HCT116 (cell line): Measurements from ENCODE around the gene FOXL2. TPM values are rescaled to one million over a fixed set of nuclear protein-coding genes. Genes with fewer than 3 reads are reported as not detected.

ENCODE experiments used
- ATAC-seq: fragments of 200-7000 bp; cut with Tn5 transposase; 2 replicates; pipeline ENCODE4 v1.9.1; 2020; ENCODE audit warnings: mild to moderate bottlenecking, moderate library complexity
- BruUV-seq: library from RNA; stranded (reverse); fragments of 400-500 nt; replicated peaks from 2 replicates; lab custom pipeline; 2021; lab: Mats Ljungman, UMichigan
- CTCF ChIA-PET: fragments of 300-600 bp; sonication (Branson Sonifier 250); formaldehyde crosslinking; loops from one replicate; lab custom pipeline; 2021; ENCODE audit warnings: antibody characterized with exemption; lab: Charles Lee
- POLR2A ChIA-PET: fragments of 300-600, 350-600 bp; sonication (Branson Sonifier 250); formaldehyde crosslinking; loops from one replicate; lab custom pipeline; 2021; ENCODE audit warnings: antibody characterized with exemption; lab: Charles Lee
- RAD21 ChIA-PET, 2 experiments: fragments of 300-600 bp; sonication (Branson Sonifier 250); formaldehyde crosslinking; loops; one replicate each; lab custom pipeline; 2023; ENCODE audit warnings: low total read pairs in 2 of 2; ENCODE audit not compliant: uncharacterized antibody in 2 of 2, unreplicated experiment in 2 of 2, low non-redundant PET in 1 of 2; lab: Charles Lee
- DNase-seq: peaks from one replicate; pipeline ENCODE4 v3.0.0-alpha.2; 2010; ENCODE audit warnings: low read depth, low spot score
- H2AFZ ChIP-seq: fragments of 200-600 bp; shearing (Covaris generic), sonication (generic); 2 replicates; pipeline ENCODE4 v1.6.1; 2017; ENCODE audit warnings: low read depth, mixed run types, mixed read lengths, antibody characterized with exemption, low read length; ENCODE audit not compliant: poor library complexity, severe bottlenecking
- H3K27ac ChIP-seq: 2 replicates; pipeline ENCODE4 v1.5.1; 2012; ENCODE audit warnings: low read depth, low read length
- H3K27me3 ChIP-seq: fragments of 200-600 bp; sonication (generic); 2 replicates; pipeline ENCODE4 v1.6.1; 2016; ENCODE audit warnings: mixed run types, low read length, mixed read lengths; ENCODE audit not compliant: insufficient read depth
- H3K36me3 ChIP-seq, 2 experiments: fragments of 200-500 bp in 1 of 2; fragments of 200-600 bp in 1 of 2; sonication (Bioruptor generic) in 1 of 2; sonication (generic) in 1 of 2; 2 replicates each; pipeline versions ENCODE4 v1.5.1 to v1.6.1; 2014 to 2016; ENCODE audit warnings: low read length in 2 of 2, inconsistent platforms in 1 of 2, mixed read lengths in 1 of 2, mixed run types in 1 of 2; ENCODE audit not compliant: insufficient read depth in 2 of 2, control insufficient read depth in 1 of 2
- H3K4me1 ChIP-seq, 2 experiments: fragments of 200-600 bp in 1 of 2; sonication (generic) in 1 of 2; 2 replicates each; pipeline versions ENCODE4 v1.5.1 to v1.6.1; 2012 to 2017; ENCODE audit warnings: low read length in 2 of 2, inconsistent platforms in 1 of 2, mild to moderate bottlenecking in 1 of 2, mixed read lengths in 1 of 2, mixed run types in 1 of 2, moderate library complexity in 1 of 2; ENCODE audit not compliant: insufficient read depth in 2 of 2, control insufficient read depth in 1 of 2
- H3K4me2 ChIP-seq: fragments of 200-600 bp; sonication (generic); 2 replicates; pipeline ENCODE4 v1.6.1; 2017; ENCODE audit warnings: mixed run types, low read length, mixed read lengths
- H3K4me3 ChIP-seq, 2 experiments: fragments of 200-600 bp in 1 of 2; sonication (generic) in 1 of 2; replicated peaks in 1 of 2; 2 replicates each; pipeline ENCODE4 v1.5.1; 2011 to 2016; ENCODE audit warnings: low read length in 2 of 2, control low read depth in 1 of 2, low read depth in 1 of 2, mild to moderate bottlenecking in 1 of 2, mixed read lengths in 1 of 2, mixed run types in 1 of 2
- H3K79me2 ChIP-seq: fragments of 200-600 bp; sonication (generic); 2 replicates; pipeline ENCODE4 v1.6.1; 2017; ENCODE audit warnings: mild to moderate bottlenecking, mixed run types, low read length, moderate library complexity, mixed read lengths; ENCODE audit not compliant: insufficient read depth
- H3K9ac ChIP-seq: fragments of 200-600 bp; sonication (generic); 2 replicates; pipeline ENCODE4 v1.6.1; 2016; ENCODE audit warnings: low read length, mixed read lengths
- H3K9me2 ChIP-seq: fragments of 200-600 bp; sonication (generic), shearing (Covaris generic); 2 replicates; pipeline ENCODE4 v1.6.1; 2017; ENCODE audit warnings: mixed run types, mild to moderate bottlenecking, moderate library complexity; ENCODE audit not compliant: insufficient read depth
- H3K9me3 ChIP-seq, 2 experiments: fragments of 200-500 bp in 1 of 2; fragments of 200-600 bp in 1 of 2; sonication (Bioruptor generic) in 1 of 2; sonication (generic) in 1 of 2; 2 replicates each; pipeline ENCODE4 v1.6.1; 2014 to 2017; ENCODE audit warnings: low read length in 2 of 2, mixed read lengths in 2 of 2, inconsistent platforms in 1 of 2, low read depth in 1 of 2, mild to moderate bottlenecking in 1 of 2, mixed run types in 1 of 2, moderate library complexity in 1 of 2; ENCODE audit not compliant: control insufficient read depth in 1 of 2, insufficient read depth in 1 of 2
- H4K20me1 ChIP-seq: fragments of 200-600 bp; sonication (generic), shearing (Covaris generic); 2 replicates; pipeline ENCODE4 v1.6.1; 2017; ENCODE audit warnings: mixed run types, mild to moderate bottlenecking, moderate library complexity; ENCODE audit not compliant: insufficient read depth
- CBX3 ChIP-seq: IDR thresholded peaks from 2 replicates; pipeline ENCODE4 v1.6.1; 2012; ENCODE audit warnings: low read depth
- CEBPB ChIP-seq: IDR thresholded peaks from 2 replicates; pipeline ENCODE4 v1.6.1; 2012; ENCODE audit warnings: low read depth
- ELF1 ChIP-seq: IDR thresholded peaks from 2 replicates; pipeline ENCODE4 v1.6.1; 2012; ENCODE audit warnings: low read depth, borderline replicate concordance
- EZH2phosphoT487 ChIP-seq: fragments of 200-600 bp; IDR thresholded peaks from 2 replicates; pipeline ENCODE4 v1.6.1; 2018; ENCODE audit warnings: antibody characterized with exemption, borderline replicate concordance
- JUND ChIP-seq: IDR thresholded peaks from 2 replicates; pipeline ENCODE4 v1.6.1; 2012
- MAX ChIP-seq: IDR thresholded peaks from 2 replicates; pipeline ENCODE4 v1.6.1; 2012
- POLR2A ChIP-seq: IDR thresholded peaks from 2 replicates; pipeline ENCODE4 v1.7.0; 2011; ENCODE audit warnings: borderline replicate concordance; ENCODE audit not compliant: insufficient read depth, insufficient read length; ENCODE audit errors: extremely low read depth
- RAD21 ChIP-seq: IDR thresholded peaks from 2 replicates; pipeline ENCODE4 v1.6.1; 2012; ENCODE audit warnings: low read depth, mild to moderate bottlenecking
- SIN3A ChIP-seq: IDR thresholded peaks from 2 replicates; pipeline ENCODE4 v1.6.1; 2012; ENCODE audit warnings: low read depth
- SP1 ChIP-seq: IDR thresholded peaks from 2 replicates; pipeline ENCODE4 v1.6.1; 2012; ENCODE audit warnings: low read depth
- SRF ChIP-seq: IDR thresholded peaks from 2 replicates; pipeline ENCODE4 v1.6.1; 2012; ENCODE audit warnings: low read depth
- TCF7L2 ChIP-seq: IDR thresholded peaks from 2 replicates; pipeline ENCODE4 v1.7.0; 2011; ENCODE audit warnings: borderline replicate concordance, inconsistent platforms; ENCODE audit not compliant: insufficient read depth, insufficient read length; ENCODE audit errors: extremely low read depth
- ZFX ChIP-seq: fragments of 450-650 bp; IDR thresholded peaks from 2 replicates; pipeline ENCODE4 v1.6.1; 2017
- ZNF274 ChIP-seq: fragments of 200-500 bp; sonication (Bioruptor generic); IDR thresholded peaks from 2 replicates; pipeline ENCODE4 v1.6.1; 2014; ENCODE audit warnings: mild to moderate bottlenecking, low read depth, low read length, inconsistent platforms
- intact Hi-C: fragments of 100-400 bp; cut with micrococcal nuclease; formaldehyde crosslinking; loops from 2 replicates; pipeline ENCODE4 v1.10.0; 2022
- total RNA-seq: library from RNA; stranded (reverse); gene quantifications from one replicate; pipeline ENCODE4 v1.2.1, GENCODE V29; 2021; ENCODE audit not compliant: unreplicated experiment
- TF ChIP-seq, protein P1 (sequence below), 3 experiments: fragments of 200-600 bp in 1 of 3; sonication (generic) in 1 of 3; IDR thresholded peaks in 2 of 3; conservative IDR thresholded peaks in 1 of 3; 2 replicates each; pipeline ENCODE4 v1.5.1; 2012 to 2017; ENCODE audit warnings: low read depth in 2 of 3, low read length in 2 of 3, antibody characterized with exemption in 1 of 3, borderline replicate concordance in 1 of 3, control low read depth in 1 of 3, mild to moderate bottlenecking in 1 of 3, mixed read lengths in 1 of 3, mixed run types in 1 of 3, moderate library complexity in 1 of 3; ENCODE audit not compliant: insufficient read depth in 1 of 3

FOXL2 gene
- total RNA-seq, 1 experiment from 2014 or later, result not detected

GRCh38 chr3:138933068-138933668, 13.8 kb downstream of the FOXL2 start:
- no peak overlapping the region for H3K27ac ChIP-seq
- DNase-seq (no peak), ATAC-seq (no peak)
- H3K27me3 ChIP-seq, result no peaks in the 10 kb centered on the region
- ChIA-PET POLR2A (interaction anchor here (1.5 to 2.4 kb wide), 2 partner anchors 9 to 339 kb away, joined by 3 to 7 read pairs; partner anchors contain the start of gene CEP70), RAD21 (no interaction called here), CTCF (interaction anchor here (1.0 to 5.7 kb wide), 5 partner anchors 11 to 234 kb away, joined by 3 to 82 read pairs (median 15); no protein-coding TSS in a partner anchor)
- no peaks in the 10 kb centered on the region for H3K36me3 ChIP-seq
- H3K9me3 ChIP-seq, result no peaks in the 10 kb centered on the region
- no peak overlapping the region for H3K9ac ChIP-seq
- no peaks in the 10 kb centered on the region for H3K79me2 ChIP-seq
- no peaks in the 10 kb centered on the region for H4K20me1 ChIP-seq
- no peak overlapping the region for H3K4me3 ChIP-seq
- intact Hi-C loops, result no loop called here
- no peaks in the 10 kb centered on the region for H3K9me2 ChIP-seq
- H2AFZ ChIP-seq, result no peak overlapping the region
- peaks cover 6 to 18% of the 10 kb centered on the region in 2 experiments; a peak in 3 of 4 replicates for H3K4me1 ChIP-seq
- no peak for TF ChIP-seq ZNF274
- no peak for TF ChIP-seq ZFX
- no peak for TF ChIP-seq SP1
- no peak for TF ChIP-seq RAD21
- TF ChIP-seq JUND, result no peak
- TF ChIP-seq CBX3, result no peak
- TF ChIP-seq TCF7L2, result no peak
- no peak for TF ChIP-seq MAX
- no peak for TF ChIP-seq EZH2phosphoT487
- H3K4me2 ChIP-seq, result no peak overlapping the region
- no TSS peak for BruUV-seq

DNA sequence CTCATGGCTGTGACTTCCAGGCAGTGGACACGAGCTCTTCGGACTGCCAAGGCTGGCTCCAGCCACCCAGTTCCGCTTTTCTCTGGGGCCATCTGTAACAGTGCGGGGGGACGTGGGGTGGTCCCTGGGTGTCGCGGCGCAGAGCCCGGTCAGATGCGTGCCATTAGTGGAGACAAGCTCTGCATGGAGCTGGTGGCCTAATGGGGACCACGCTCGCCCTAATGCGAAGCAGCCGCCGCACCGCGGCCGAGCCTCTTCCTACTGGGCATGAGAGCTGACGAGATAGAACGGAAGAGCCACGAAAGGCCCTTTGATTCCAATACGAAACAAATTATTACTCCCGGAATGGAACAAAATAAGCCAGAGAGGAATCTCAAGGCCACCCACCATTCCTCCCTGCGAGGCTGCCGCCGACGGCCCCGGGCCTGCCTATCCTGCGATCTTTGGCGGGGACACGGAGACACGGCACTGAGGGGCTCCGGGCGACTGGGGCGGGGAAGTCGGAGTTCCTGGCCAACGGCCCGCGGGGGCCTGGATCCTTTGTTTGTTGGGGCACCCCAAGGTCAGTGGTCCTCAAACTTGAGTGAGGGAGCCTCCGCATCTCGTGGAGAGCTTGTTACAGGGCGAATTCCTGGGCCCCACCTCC, 18.1 kb downstream of the FOXL2 start:
- ATAC-seq, result no peak
- ChIA-PET CTCF (no interaction called here), RAD21 (no interaction called here), POLR2A (interaction anchor here (0.5 kb wide), 1 partner anchor 14 kb away, joined by 3 read pairs; no protein-coding TSS in a partner anchor)
- H3K36me3 ChIP-seq, result no peaks in the 10 kb centered on the region
- no peaks in the 10 kb centered on the region for H3K4me1 ChIP-seq
- no peaks in the 10 kb centered on the region for H3K27me3 ChIP-seq
- no peak overlapping the region for H2AFZ ChIP-seq
- H3K9me2 ChIP-seq, result no peaks in the 10 kb centered on the region
- H3K4me2 ChIP-seq, result no peak overlapping the region
- H3K9me3 ChIP-seq, result no peaks in the 10 kb centered on the region
- no peak overlapping the region for H3K4me3 ChIP-seq
- no TSS peak for BruUV-seq
- no peak overlapping the region for H3K9ac ChIP-seq
- no peak overlapping the region for H3K27ac ChIP-seq
- no peaks in the 10 kb centered on the region for H3K79me2 ChIP-seq
- H4K20me1 ChIP-seq, result no peaks in the 10 kb centered on the region
- DNase-seq, result no peak
- intact Hi-C loops, result no loop called here
- no peak for TF ChIP-seq SIN3A
- TF ChIP-seq, protein P1, sequence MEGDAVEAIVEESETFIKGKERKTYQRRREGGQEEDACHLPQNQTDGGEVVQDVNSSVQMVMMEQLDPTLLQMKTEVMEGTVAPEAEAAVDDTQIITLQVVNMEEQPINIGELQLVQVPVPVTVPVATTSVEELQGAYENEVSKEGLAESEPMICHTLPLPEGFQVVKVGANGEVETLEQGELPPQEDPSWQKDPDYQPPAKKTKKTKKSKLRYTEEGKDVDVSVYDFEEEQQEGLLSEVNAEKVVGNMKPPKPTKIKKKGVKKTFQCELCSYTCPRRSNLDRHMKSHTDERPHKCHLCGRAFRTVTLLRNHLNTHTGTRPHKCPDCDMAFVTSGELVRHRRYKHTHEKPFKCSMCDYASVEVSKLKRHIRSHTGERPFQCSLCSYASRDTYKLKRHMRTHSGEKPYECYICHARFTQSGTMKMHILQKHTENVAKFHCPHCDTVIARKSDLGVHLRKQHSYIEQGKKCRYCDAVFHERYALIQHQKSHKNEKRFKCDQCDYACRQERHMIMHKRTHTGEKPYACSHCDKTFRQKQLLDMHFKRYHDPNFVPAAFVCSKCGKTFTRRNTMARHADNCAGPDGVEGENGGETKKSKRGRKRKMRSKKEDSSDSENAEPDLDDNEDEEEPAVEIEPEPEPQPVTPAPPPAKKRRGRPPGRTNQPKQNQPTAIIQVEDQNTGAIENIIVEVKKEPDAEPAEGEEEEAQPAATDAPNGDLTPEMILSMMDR (IDR thresholded peaks at IDR 0.05 in 2 of 3, conservative IDR thresholded peaks at IDR 0.05 in 1 of 3; ENCODE audit: borderline replicate concordance in 1 of 3, insufficient read depth in 1 of 3, low read depth in 2 of 3, low read length in 2 of 3), result no peak
- no peak for TF ChIP-seq MAX
- TF ChIP-seq SRF, result no peak
- no peak for TF ChIP-seq POLR2A
- no peak for TF ChIP-seq ELF1
- TF ChIP-seq JUND, result no peak
- no peak for TF ChIP-seq CEBPB
